ENCODE measurements around the gene KSR1. TPM values are rescaled to one million over a fixed set of nuclear protein-coding genes. Genes with fewer than 3 reads are reported as not detected.
A peak's percentile ranks its signal among the peaks of the same experiment; 100 is the strongest.
"Not testable (repeated sequence)": the region's sequence is repeated elsewhere in the genome, so short reads cannot be mapped to it uniquely, and the experiment has no call there.

The KSR1 gene
- total and polyA plus RNA-seq, 10 of the 15 experiments (the other 5 are each of a cell fraction or from before 2014, with no cell fraction given), result 0.97 to 66.6 (median 22.9) TPM

DNA sequence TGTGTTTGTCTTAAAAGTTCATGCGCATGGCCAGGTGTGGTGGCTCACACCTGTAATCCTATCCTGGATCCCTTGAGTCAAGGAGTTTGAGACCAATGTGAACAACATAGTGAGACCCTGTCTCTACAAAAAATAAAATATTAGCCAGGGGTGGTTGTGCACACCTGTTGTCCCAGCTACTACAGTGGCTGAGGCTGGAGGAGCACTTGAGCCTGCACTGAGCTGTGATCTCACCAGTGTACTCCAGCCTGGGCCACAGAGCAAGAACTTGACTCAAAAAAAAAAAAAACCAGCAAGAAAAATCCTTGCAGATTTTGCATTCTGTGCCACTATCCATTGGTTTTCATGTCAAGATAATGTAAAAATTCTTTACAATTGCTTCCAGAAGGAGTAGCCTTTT lies 8.2 kb downstream of the KSR1 start (continued):
- TF ChIP-seq, protein P1, sequence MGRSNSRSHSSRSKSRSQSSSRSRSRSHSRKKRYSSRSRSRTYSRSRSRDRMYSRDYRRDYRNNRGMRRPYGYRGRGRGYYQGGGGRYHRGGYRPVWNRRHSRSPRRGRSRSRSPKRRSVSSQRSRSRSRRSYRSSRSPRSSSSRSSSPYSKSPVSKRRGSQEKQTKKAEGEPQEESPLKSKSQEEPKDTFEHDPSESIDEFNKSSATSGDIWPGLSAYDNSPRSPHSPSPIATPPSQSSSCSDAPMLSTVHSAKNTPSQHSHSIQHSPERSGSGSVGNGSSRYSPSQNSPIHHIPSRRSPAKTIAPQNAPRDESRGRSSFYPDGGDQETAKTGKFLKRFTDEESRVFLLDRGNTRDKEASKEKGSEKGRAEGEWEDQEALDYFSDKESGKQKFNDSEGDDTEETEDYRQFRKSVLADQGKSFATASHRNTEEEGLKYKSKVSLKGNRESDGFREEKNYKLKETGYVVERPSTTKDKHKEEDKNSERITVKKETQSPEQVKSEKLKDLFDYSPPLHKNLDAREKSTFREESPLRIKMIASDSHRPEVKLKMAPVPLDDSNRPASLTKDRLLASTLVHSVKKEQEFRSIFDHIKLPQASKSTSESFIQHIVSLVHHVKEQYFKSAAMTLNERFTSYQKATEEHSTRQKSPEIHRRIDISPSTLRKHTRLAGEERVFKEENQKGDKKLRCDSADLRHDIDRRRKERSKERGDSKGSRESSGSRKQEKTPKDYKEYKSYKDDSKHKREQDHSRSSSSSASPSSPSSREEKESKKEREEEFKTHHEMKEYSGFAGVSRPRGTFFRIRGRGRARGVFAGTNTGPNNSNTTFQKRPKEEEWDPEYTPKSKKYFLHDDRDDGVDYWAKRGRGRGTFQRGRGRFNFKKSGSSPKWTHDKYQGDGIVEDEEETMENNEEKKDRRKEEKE (IDR thresholded peaks at IDR 0.05), result no peak
- TF ChIP-seq EP300 (IDR thresholded peaks at IDR 0.05; ENCODE audit: borderline replicate concordance in 1 of 2, control insufficient read depth in 1 of 2, low read depth in 2 of 2, low read length in 2 of 2), result no peak

DNA sequence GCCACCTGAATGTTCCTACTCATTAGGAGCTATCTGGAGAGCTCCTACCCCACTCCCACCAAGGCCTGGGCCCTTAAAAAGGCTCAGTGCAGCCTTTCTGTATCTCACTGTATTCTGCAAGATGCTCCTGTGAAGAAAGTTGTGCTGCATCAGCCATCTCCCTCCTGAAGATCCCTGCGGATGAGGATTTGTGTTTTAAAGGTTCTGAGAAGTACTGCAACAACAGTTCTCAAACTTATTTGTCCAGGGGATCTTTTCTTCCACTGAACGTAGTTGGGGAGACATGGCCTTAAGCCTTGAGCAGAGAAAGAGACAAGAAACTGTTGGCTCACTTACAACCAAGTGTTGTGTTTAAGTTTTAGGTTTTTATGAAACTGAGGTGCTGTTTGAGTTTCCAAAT lies 9.6 kb downstream of the KSR1 start:
- Histone ChIP-seq H3K4me1 (ENCODE audit: control insufficient read depth, insufficient read depth, low read length) (peaks cover 66% of the 10 kb centered on the region), H3K27ac (ENCODE audit: control insufficient read depth, insufficient read depth) (peak overlapping the region; percentile 92), H3K79me2 (ENCODE audit: control insufficient read depth, insufficient read depth, low read length) (peaks cover 88% of the 10 kb centered on the region), H3K4me2 (ENCODE audit: control insufficient read depth, insufficient read depth) (peak overlapping the region; percentile 81), H3K9ac (ENCODE audit: control insufficient read depth, insufficient read depth, low read length) (peak overlapping the region; percentile 67; the same call in 1 of the 2 replicates), H3K4me3 (peak overlapping the region; percentile 54; the same call in 1 of the 2 replicates)
- intact Hi-C loops (cut with micrococcal nuclease; ENCODE audit: unreplicated experiment), result loop anchor here (1.0 kb wide), 1 partner anchor 78 kb away; no protein-coding TSS in a partner anchor
- SMC1A ChIA-PET (ENCODE audit: uncharacterized antibody, unreplicated experiment), result interaction anchor here (0.9 to 13.6 kb wide), 10 partner anchors 5 to 247 kb away, joined by 3 to 228 read pairs (median 8); partner anchors contain the start of gene KSR1
- DNase-seq (ENCODE audit: low read depth, low spot score); BruUV-seq (replicated peaks); H3K27me3 ChIP-seq (replicated peaks in 1 of 2; ENCODE audit: control insufficient read depth in 2 of 2, insufficient read depth in 2 of 2, low read length in 1 of 2); FAIRE-seq; H3K36me3 ChIP-seq (ENCODE audit: control insufficient read depth in 2 of 2, insufficient read depth in 2 of 2, low read length in 1 of 2); H3K9me3 ChIP-seq (replicated peaks; ENCODE audit: control insufficient read depth, insufficient read depth, low read length); ATAC-seq; H2AFZ ChIP-seq (ENCODE audit: control insufficient read depth, low read depth, low read length); H4K20me1 ChIP-seq (ENCODE audit: control insufficient read depth, insufficient read depth): not testable (repeated sequence)
- in situ Hi-C loops (cut with MboI), result loop anchor here (10.0 to 25.0 kb wide), 2 partner anchors 589 to 1271 kb away; partner anchors contain the start of genes NEK8, TLCD1 and TRAF4
- WGBS (ENCODE audit: insufficient coverage, insufficient replicate concordance, low lambda C conversion rate, missing lambda C conversion rate), result 70% methylated on average over 2 of the region's 2 CpGs
- POLR2A ChIA-PET, result interaction anchor here (0.6 to 13.1 kb wide), 5 partner anchors 5 to 54 kb away, joined by 4 to 143 read pairs (median 9); partner anchors contain the start of gene KSR1
- CTCF ChIA-PET, result interaction anchor here (0.9 to 5.3 kb wide), 12 partner anchors 7 to 135 kb away, joined by 3 to 44 read pairs (median 6); no protein-coding TSS in a partner anchor
- RAD21 ChIA-PET (ENCODE audit: unreplicated experiment), result interaction anchor here (0.6 to 12.5 kb wide), 12 partner anchors 7 to 134 kb away, joined by 3 to 229 read pairs (median 6); partner anchors contain the start of gene KSR1

Measured in GM12878 (cell line).